ENCODE measurements around the gene VIT. TPM values are rescaled to one million over a fixed set of nuclear protein-coding genes. Genes with fewer than 3 reads are reported as not detected.

The VIT gene
- total and polyA plus RNA-seq, 4 donors: 0.17 to 0.94 (median 0.32) TPM

- no peak overlapping the region for H3K4me3 ChIP-seq
- DNase-seq: peak in 1 of 3 donors; percentile 23
- TF ChIP-seq, protein P1, sequence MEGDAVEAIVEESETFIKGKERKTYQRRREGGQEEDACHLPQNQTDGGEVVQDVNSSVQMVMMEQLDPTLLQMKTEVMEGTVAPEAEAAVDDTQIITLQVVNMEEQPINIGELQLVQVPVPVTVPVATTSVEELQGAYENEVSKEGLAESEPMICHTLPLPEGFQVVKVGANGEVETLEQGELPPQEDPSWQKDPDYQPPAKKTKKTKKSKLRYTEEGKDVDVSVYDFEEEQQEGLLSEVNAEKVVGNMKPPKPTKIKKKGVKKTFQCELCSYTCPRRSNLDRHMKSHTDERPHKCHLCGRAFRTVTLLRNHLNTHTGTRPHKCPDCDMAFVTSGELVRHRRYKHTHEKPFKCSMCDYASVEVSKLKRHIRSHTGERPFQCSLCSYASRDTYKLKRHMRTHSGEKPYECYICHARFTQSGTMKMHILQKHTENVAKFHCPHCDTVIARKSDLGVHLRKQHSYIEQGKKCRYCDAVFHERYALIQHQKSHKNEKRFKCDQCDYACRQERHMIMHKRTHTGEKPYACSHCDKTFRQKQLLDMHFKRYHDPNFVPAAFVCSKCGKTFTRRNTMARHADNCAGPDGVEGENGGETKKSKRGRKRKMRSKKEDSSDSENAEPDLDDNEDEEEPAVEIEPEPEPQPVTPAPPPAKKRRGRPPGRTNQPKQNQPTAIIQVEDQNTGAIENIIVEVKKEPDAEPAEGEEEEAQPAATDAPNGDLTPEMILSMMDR (IDR thresholded peaks at IDR 0.05; ENCODE audit: control extremely low read depth, extremely low read depth): no peak
- no peaks in the 10 kb centered on the region for H3K36me3 ChIP-seq (ENCODE audit: control insufficient read depth in 4 of 4, insufficient read depth in 4 of 4, low read length in 4 of 4)
- peaks cover 0 to 5% (median 0%) of the 10 kb centered on the region in 4 donors for H3K9me3 ChIP-seq (ENCODE audit: control insufficient read depth in 4 of 4, insufficient read depth in 3 of 4, low read length in 3 of 4)
- H3K27me3 ChIP-seq (ENCODE audit: control insufficient read depth in 3 of 3, insufficient read depth in 3 of 3, low read length in 2 of 3): no peaks in the 10 kb centered on the region
- H3K4me1 ChIP-seq (ENCODE audit: control insufficient read depth in 5 of 5, insufficient read depth in 5 of 5, low read length in 5 of 5): peaks cover 0 to 7% (median 0%) of the 10 kb centered on the region in 5 donors
- 60 to 89% methylated on average over 2 of the region's 2 CpGs for WGBS, 2 donors
- no peak overlapping the region for H3K27ac ChIP-seq (ENCODE audit: low read depth in 1 of 2, low read length in 1 of 2)
- ATAC-seq (ENCODE audit: insufficient read depth, low FRiP score): no peak
- H3K9ac ChIP-seq (ENCODE audit: insufficient read depth in 1 of 2, low read length in 2 of 2): no peak overlapping the region
Observed at GRCh38 chr2:36734304-36734703, 37.8 kb downstream of the VIT start.

GRCh38 chr2:36737131-36737750 lies 40.7 kb downstream of the VIT start:
- H3K9me3 ChIP-seq (ENCODE audit: control insufficient read depth in 4 of 4, insufficient read depth in 3 of 4, low read length in 3 of 4): no peaks in the 10 kb centered on the region
- H3K4me3 ChIP-seq: no peak overlapping the region
- DNase-seq (no peak), ATAC-seq (ENCODE audit: insufficient read depth, low FRiP score) (no peak)
- H3K27ac ChIP-seq (ENCODE audit: low read depth in 1 of 2, low read length in 1 of 2): no peak overlapping the region
- H3K4me1 ChIP-seq (ENCODE audit: control insufficient read depth in 5 of 5, insufficient read depth in 5 of 5, low read length in 5 of 5): peaks cover 0 to 14% (median 0%) of the 10 kb centered on the region in 5 donors
- no peak overlapping the region for H3K9ac ChIP-seq (ENCODE audit: insufficient read depth in 1 of 2, low read length in 2 of 2)
- no peaks in the 10 kb centered on the region for H3K36me3 ChIP-seq (ENCODE audit: control insufficient read depth in 4 of 4, insufficient read depth in 4 of 4, low read length in 4 of 4)
- WGBS, 2 donors: 80 to 89% methylated on average over 4 of the region's 4 CpGs
- no peaks in the 10 kb centered on the region for H3K27me3 ChIP-seq (ENCODE audit: control insufficient read depth in 3 of 3, insufficient read depth in 3 of 3, low read length in 2 of 3)
- TF ChIP-seq, protein P1 (IDR thresholded peaks at IDR 0.05; ENCODE audit: control extremely low read depth, extremely low read depth): no peak

- DNase-seq (peak in 1 of 3 donors; percentile 32), ATAC-seq (ENCODE audit: insufficient read depth, low FRiP score) (no peak)
- 14 to 40% methylated on average over 5 of the region's 5 CpGs for WGBS, 2 donors
- TF ChIP-seq, protein P1 (IDR thresholded peaks at IDR 0.05; ENCODE audit: control extremely low read depth, extremely low read depth): no peak
- Histone ChIP-seq H3K9me3 (ENCODE audit: control insufficient read depth in 4 of 4, insufficient read depth in 3 of 4, low read length in 3 of 4) (no peaks in the 10 kb centered on the region), H3K4me3 (no peak overlapping the region), H3K4me1 (ENCODE audit: control insufficient read depth in 5 of 5, insufficient read depth in 5 of 5, low read length in 5 of 5) (peaks cover 0 to 12% (median 0%) of the 10 kb centered on the region in 5 donors), H3K27ac (ENCODE audit: low read depth in 1 of 2, low read length in 1 of 2) (no peak overlapping the region), H3K27me3 (ENCODE audit: control insufficient read depth in 3 of 3, insufficient read depth in 3 of 3, low read length in 2 of 3) (no peaks in the 10 kb centered on the region), H3K36me3 (ENCODE audit: control insufficient read depth in 4 of 4, insufficient read depth in 4 of 4, low read length in 4 of 4) (no peaks in the 10 kb centered on the region), H3K9ac (ENCODE audit: insufficient read depth in 1 of 2, low read length in 2 of 2) (no peak overlapping the region)
Observed at GRCh38 chr2:36740061-36740460, 43.6 kb downstream of the VIT start.

Data from lung (tissue), 12 donors.